Right renal pelvis (tissue), 4 donors: ENCODE data around the gene REPS2. TPM values are rescaled to one million over a fixed set of nuclear protein-coding genes. Genes with fewer than 3 reads are reported as not detected.

Experiments used
- DNase-seq, 4 donors: peaks; one replicate each; pipeline ENCODE4 v3.0.0-alpha.2; 2013; ENCODE audit warnings: low read depth in 4 of 4, low spot score in 3 of 4, missing footprints in 1 of 4
- polyA plus RNA-seq, 4 donors: library from polyadenylated mRNA; unstranded; fragments of 120-200 nt; gene quantifications; one replicate each; pipeline ENCODE4 v1.2.1, GENCODE V29; 2013; ENCODE audit not compliant: insufficient read length in 4 of 4

The REPS2 gene
- polyA plus RNA-seq, 4 donors: 13.1 to 20.4 (median 18.6) TPM

DNA sequence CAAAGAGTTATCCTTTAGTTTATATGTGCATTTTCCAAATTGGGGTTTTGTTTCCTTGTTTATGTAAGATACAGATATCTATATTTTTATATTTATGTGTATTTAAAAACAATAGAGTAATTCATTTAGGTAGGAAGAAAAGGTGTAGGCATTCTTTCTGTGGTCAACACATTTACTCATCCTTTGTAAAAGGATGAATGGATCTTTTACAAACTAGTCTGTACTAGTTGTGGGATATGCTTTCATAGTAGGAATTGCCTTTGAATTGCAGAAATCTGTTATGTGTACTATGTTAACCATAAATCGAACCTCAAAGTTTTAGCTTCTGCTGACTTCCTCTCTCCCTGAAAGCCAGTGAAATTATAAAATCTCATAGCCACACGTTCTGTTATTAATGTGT is 128.5 kb downstream of the REPS2 start:
- DNase-seq: no peak

- DNase-seq: no peak
These were observed 130.9 kb downstream of the REPS2 start for GRCh38 chrX:17077361-17077760.

- DNase-seq: no peak
These were observed 131.7 kb downstream of the REPS2 start for GRCh38 chrX:17078031-17078720.

- no peak for DNase-seq
These were observed 135.1 kb downstream of the REPS2 start for GRCh38 chrX:17081511-17081910.

- DNase-seq: no peak
These were observed 135.5 kb downstream of the REPS2 start for GRCh38 chrX:17081968-17082367.

DNA sequence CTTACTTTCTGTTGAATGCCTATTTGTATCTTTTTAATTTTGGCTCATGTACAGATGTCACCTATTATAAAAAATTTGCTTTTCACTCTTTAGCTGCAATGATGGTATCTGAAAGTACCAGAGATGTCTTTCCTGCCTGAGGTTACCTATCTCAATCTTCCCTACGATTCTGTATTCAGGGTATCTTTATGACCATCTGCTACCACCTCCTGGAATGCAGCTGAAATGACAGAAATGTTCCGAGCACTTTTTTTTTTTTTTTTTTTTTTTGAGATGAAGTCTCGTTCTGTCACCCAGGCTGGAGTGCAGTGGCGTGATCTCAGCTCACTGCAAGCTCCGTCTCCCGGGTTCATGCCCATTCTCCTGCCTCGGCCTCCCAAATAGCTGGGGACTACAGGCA is 136.4 kb downstream of the REPS2 start:
- no peak for DNase-seq

DNA sequence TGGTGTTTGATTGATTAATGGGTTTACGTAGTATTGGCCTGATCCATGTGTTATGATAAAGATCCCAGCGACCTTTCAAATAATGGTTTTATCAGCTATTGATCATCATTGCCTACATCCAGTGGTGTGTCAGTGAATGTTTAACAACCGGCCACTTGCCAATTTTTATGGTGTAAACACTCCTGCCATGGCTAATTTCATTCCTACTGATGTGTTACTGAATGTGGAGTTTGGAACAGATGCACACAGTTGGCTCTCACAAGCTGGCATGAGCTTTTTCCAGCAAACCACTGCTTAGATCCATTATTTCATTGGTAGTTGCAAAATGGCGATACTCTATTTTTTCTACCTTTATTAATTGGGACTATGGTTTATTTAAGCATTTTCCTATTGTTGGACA is 139.9 kb downstream of the REPS2 start:
- DNase-seq: no peak

DNA sequence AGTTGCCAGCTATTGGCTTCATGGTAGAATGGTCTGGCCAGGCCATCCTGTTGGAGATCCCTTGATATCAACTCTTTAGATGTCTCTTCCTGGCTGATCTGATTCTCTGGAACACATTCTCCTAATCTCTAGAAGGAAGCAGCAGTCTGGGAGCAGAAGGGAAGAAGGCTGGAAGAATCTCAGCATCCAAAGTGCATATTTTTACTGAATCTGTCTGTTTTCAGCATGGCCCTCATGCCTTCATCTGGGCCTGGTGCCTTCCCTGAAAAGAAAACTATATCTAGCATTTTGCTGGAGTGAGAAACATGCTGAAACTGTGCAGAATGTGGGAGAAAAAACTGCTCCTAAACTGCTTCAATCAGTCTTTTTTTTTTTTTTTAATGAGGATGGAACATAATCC is 148.7 kb downstream of the REPS2 start:
- DNase-seq: no peak

DNA sequence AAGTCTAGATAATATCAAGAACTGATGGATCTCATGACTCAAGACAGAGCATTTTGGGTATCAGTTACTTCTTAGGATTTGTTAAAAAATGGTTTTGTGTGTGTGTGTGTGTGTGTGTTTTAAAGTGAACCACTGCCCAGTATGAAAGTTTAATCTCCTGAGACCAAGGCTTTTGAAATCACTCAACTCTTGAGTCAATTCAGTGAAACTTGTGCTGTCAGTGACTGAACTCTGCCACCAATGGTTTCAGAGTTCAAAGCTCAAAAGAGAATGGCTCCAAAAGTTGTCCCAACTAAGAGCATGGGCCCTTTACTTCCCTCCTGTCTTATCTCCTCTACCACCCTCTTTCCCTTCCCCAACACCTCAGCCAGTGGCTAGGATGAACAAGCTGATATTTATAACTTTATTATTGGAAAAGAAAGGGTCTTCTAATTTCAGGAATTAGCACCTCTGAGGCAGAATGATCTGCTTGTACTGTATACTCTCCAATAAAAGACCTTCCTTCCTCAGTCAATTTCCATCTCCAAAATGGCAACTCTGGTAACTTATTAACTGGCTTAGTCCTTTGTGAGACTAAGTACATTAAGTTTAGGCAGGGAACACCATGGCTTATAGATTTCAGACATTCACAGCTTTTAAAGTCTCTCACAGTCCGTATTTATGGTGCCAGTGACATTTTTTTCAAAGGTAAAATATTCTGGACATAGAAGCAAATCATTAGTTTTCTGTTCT is 152.2 kb downstream of the REPS2 start:
- no peak for DNase-seq

GRCh38 chrX:17104433-17104832 is 158.0 kb downstream of the REPS2 start:
- DNase-seq: no peak

DNA sequence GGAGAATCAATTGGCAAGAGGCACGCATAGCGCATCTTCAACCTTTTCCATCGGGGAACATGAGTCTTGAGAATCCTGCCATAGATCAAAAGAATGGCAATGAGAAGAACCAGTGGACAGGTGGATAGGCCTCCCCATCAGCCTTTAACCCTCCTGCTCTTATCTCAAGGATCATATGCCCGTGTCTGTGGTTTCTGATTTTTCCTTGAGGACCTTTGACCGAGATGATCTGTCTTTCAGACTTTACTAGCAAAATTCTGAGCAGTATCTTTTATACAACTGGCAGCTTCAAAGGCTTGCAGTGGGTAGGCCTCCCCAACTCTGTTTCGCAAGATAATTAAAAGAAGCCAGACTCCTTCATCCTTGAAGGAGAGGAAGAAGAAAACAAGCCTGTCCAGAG is 174.4 kb downstream of the REPS2 start:
- no peak for DNase-seq

- no peak for DNase-seq
These were observed 207.5 kb downstream of the REPS2 start for GRCh38 chrX:17154001-17154400.

DNA sequence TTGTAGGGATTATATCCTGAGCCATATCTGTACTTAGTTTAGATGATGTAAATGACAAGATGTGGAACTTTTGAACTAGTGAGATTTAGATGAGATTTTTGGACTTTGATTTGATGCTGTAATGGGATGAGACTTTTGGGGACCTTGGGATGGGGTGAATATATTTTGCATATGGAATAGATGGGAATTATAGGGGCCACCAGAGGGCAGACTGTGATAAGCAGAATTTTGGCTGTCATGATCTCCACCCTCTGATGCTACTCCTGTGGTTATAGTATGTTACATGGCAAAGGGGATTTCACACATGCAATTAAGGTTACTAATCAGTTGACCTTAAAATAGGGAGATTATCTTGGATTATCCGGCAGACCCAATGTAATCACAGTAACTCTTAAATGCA is 214.5 kb downstream of the REPS2 start:
- DNase-seq: no peak

DNA sequence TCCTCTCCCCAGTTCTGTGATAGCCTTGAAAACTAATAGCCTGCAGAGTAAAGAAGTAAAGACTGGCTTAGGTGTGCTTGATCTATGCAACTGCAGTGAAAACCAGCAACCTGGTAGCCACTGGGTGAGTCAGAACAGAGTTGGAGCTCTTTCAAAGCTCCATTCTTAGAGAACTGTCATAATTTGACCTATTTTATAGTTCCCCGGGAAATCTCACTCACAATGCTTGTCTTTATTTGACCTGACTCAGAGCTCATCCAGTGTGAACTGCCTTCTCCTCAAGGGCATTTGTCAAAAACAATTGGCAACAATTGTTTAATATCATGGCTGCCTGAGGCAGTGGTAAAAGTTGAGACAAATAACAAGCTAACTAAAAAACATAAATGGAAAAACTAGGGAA is 215.5 kb downstream of the REPS2 start:
- no peak for DNase-seq

GRCh38 chrX:17164079-17164478 is 217.6 kb downstream of the REPS2 start:
- no peak for DNase-seq

DNA sequence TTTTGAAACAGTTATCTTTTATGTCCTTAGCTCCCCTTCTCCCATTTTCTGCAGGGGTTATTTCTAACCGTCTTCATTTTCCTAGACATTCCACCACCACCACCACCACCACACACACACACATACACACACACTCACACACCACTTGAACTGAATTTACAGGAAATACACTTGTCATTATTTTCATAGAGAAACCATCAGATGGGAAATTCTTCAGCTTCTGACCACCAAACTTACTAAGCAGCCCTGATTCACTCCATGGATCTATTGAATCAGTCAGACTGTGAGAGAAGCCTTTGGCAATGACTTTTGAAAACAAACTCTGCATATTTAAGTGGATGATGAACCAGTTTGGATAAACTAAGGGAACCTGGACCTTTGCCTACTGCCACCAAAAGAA is 218.5 kb downstream of the REPS2 start:
- no peak for DNase-seq

DNA sequence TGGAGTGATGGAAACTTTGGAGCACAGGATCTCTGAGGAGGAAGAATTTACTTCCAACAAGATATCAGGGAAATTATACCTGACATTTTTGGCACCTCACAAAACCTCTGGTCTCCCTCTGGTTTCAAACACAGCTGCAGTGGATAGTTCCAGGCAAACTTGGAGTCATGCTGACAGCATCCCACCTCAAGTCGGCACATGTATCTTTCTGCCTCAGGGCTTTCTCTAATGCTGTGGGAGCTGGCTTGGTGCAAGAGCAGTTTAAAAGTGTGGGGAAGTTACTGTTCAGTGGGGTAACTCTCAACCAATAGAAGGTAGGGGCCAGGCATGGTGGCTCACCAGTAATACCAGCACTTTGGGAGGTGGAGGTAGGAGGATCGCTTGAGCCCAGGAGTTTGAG is 221.5 kb downstream of the REPS2 start:
- no peak for DNase-seq

DNA sequence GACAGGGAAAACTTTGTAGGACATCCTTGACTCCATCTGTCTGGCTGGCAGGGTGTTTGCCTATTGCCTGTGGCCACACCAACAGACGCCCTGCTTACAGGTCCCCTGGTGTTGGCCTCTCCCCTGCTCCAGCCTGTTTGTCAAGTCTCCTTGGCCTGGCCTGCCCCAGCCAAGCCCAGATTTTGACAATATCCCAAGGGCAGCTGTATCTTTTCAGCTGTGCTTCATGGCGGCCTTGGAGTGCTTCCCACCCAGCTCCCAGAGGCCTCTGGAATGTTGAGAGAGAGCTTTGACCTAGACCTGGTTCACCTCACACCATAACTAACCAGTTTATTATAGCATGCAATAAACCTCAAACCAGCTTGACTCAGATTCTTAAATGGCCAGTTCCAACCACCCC is 224.5 kb downstream of the REPS2 start:
- DNase-seq: peak in 2 of 4 donors; percentile 11 to 14

DNA sequence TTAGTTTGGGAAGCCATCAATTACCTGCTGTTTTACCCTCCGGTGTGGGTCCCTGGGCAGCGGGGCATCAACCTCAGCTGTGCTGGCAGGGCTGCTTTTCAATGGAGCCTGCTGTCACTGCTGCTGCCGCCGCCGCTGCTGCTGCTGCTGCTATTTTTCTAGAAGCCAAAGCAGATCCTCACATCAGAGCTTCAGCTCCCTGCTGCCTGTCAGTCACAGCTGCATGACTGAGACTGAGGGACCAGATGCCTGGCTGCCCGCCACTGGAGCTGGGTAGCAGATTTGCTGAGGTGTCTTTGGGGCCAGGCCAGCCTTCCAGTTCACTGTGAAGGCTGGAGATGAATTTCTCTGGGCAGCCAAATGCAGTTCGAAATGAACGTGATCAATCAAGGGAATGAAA is 228.2 kb downstream of the REPS2 start:
- no peak for DNase-seq

DNA sequence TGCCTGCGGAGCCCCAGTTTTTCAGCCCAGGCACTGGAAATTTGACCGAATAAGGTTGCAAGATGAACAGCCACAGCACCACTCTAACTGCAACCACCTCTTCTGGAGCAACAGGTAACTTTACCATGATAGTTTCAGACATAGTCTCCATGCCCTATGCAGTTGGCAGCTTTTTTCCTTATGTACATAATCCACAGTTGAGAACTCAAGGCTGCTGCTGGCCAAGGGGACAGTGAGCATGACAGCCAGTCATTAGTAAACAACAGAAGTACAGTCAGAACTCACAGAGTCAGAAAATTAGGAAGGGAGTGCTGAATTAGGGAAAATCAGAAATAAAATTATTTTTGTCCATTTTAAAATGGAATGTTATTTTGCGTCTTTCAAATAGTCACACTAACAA is 235.9 kb downstream of the REPS2 start:
- no peak for DNase-seq

DNA sequence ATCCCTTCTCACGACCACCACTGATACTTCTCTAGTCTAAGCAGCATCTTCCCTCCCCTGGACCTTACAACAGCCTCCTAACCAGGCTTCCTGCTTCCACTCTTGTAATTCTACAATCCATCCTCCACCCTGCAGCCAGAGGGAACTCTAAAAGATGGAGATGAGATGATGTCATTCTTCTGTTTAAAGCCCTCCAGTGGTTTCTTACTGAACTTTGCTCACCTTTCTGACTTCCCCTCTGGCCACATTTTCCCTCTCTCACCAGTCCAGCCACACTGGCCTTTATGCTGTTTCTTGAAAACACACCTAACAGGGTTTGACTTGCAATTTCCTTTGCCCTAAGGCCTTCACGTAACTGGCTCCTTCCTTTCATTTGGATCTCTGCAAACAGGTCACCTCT is 237.1 kb downstream of the REPS2 start:
- DNase-seq: no peak

DNA sequence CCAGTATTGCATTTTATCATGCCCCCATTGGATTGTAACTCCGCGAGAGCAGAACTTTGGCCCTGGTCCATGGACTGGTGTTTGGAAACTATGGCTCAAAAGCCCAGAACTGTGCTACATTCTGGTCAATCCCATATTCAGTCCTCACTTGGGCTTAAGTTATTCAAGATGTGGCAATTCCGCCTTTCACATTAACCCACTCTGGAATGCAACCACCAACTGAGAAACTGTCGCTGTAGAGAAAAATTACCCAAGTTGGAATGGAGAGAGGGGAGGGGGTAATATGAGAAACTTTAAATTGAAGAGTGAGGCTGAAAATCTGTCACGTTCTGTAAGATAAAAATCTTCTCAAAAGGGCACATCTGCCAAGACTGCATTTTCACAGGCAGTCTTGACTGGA is 239.0 kb downstream of the REPS2 start:
- DNase-seq: no peak
